ENCODE results near the gene TRIM46.

TRIM46 gene

GRCh38 chr1:155174324-155175280, 953 bp downstream of the TRIM46 start:
- DNase-seq, result peak; percentile 29 to 57 (median 44)

GRCh38 chr1:155175281-155175926, 1.8 kb downstream of the TRIM46 start:
- no peak for DNase-seq

- peak in 1 of 6 experiments; percentile 20 for DNase-seq
These were observed 2.3 kb downstream of the TRIM46 start for GRCh38 chr1:155175927-155176371.

GRCh38 chr1:155176544-155177071, 3.0 kb downstream of the TRIM46 start:
- DNase-seq, result peak; percentile 52 to 87 (median 76)

GRCh38 chr1:155177192-155177917, 3.7 kb downstream of the TRIM46 start:
- DNase-seq, result no peak

- DNase-seq, result no peak
These were observed 4.3 kb downstream of the TRIM46 start for GRCh38 chr1:155177918-155178281.

- no peak for DNase-seq
These were observed 4.9 kb downstream of the TRIM46 start for GRCh38 chr1:155178441-155179111.

- DNase-seq, result no peak
These were observed 5.7 kb downstream of the TRIM46 start for GRCh38 chr1:155179112-155180031.

GRCh38 chr1:155181371-155182051, 7.9 kb downstream of the TRIM46 start:
- DNase-seq, result no peak

GRCh38 chr1:155182052-155182550, 8.5 kb downstream of the TRIM46 start:
- DNase-seq, result no peak

- DNase-seq, result no peak
These were observed 10.1 kb downstream of the TRIM46 start for GRCh38 chr1:155183775-155184221.

GRCh38 chr1:155184351-155184811, 10.7 kb downstream of the TRIM46 start:
- DNase-seq, result no peak

- DNase-seq, result no peak
These were observed 11.5 kb downstream of the TRIM46 start for GRCh38 chr1:155184835-155185782.

GRCh38 chr1:155185783-155186066, 12.1 kb downstream of the TRIM46 start:
- DNase-seq, result no peak

GRCh38 chr1:155186067-155186793, 12.6 kb downstream of the TRIM46 start:
- no peak for DNase-seq

GRCh38 chr1:155186794-155187455, 13.3 kb downstream of the TRIM46 start:
- DNase-seq, result no peak

GRCh38 chr1:155187456-155187891, 13.8 kb downstream of the TRIM46 start:
- no peak for DNase-seq

- DNase-seq, result no peak
These were observed 14.6 kb downstream of the TRIM46 start for GRCh38 chr1:155188268-155188667.
